CD4-positive, alpha-beta T cell (primary cell): ENCODE measurements around the gene MED8. TPM values are rescaled to one million over a fixed set of nuclear protein-coding genes. Genes with fewer than 3 reads are reported as not detected.

ENCODE experiments used
- ATAC-seq: fragments of 200-7000 bp; cut with Tn5 transposase; one replicate; pipeline ENCODE4 v1.10.0; 2022; ENCODE audit warnings: mild to moderate bottlenecking; ENCODE audit not compliant: poor library complexity
- CTCF ChIA-PET: fragments of 350-600 bp; sonication (Branson Sonifier 250); formaldehyde crosslinking; loops from one replicate; lab custom pipeline; 2021; ENCODE audit warnings: antibody characterized with exemption, inconsistent platforms; lab: Charles Lee
- POLR2A ChIA-PET: fragments of 350-600 bp; sonication (Branson Sonifier 250); formaldehyde crosslinking; loops from one replicate; lab custom pipeline; 2021; ENCODE audit warnings: antibody characterized with exemption, inconsistent platforms; lab: Charles Lee
- DNase-seq, 14 experiments: peaks; one replicate each; pipeline ENCODE4 v3.0.0-alpha.2; 2013 to 2020; ENCODE audit warnings: mixed read lengths in 2 of 14
- H3K27ac ChIP-seq, 2 donors: one replicate each; pipeline versions ENCODE4 v1.5.1 to v1.7.0; 2013; ENCODE audit warnings: low read length in 2 of 2, low read depth in 1 of 2, mild to moderate bottlenecking in 1 of 2
- H3K27me3 ChIP-seq, 2 experiments: 1 replicate in 1 of 2; 2 replicates in 1 of 2; pipeline versions ENCODE4 v1.6.1 to v1.7.0; 2013; ENCODE audit warnings: low read length in 2 of 2, control low read depth in 1 of 2, mild to moderate bottlenecking in 1 of 2, moderate library complexity in 1 of 2; ENCODE audit not compliant: insufficient read depth in 2 of 2, control insufficient read depth in 1 of 2
- H3K36me3 ChIP-seq: one replicate; pipeline ENCODE4 v1.6.1; 2013; ENCODE audit warnings: low read length, control low read depth; ENCODE audit not compliant: insufficient read depth
- H3K4me1 ChIP-seq: one replicate; pipeline ENCODE4 v1.6.1; 2013; ENCODE audit warnings: low read length, control low read depth; ENCODE audit not compliant: insufficient read depth
- H3K4me3 ChIP-seq: one replicate; pipeline ENCODE4 v1.5.1; 2013; ENCODE audit warnings: mild to moderate bottlenecking, low read length, moderate library complexity
- H3K9me3 ChIP-seq, 2 experiments: 1 replicate in 1 of 2; 2 replicates in 1 of 2; pipeline versions ENCODE4 v1.6.1 to v1.7.0; 2013; ENCODE audit warnings: low read length in 2 of 2, mild to moderate bottlenecking in 2 of 2, control low read depth in 1 of 2, moderate library complexity in 1 of 2; ENCODE audit not compliant: control insufficient read depth in 1 of 2, insufficient read depth in 1 of 2
- H3K27ac Mint-ChIP-seq: one replicate; pipeline ENCODE4 v1.8.0; 2020; ENCODE audit warnings: mixed read lengths
- H3K27me3 Mint-ChIP-seq: one replicate; pipeline ENCODE4 v1.8.0; 2021; ENCODE audit warnings: mixed read lengths
- H3K36me3 Mint-ChIP-seq: one replicate; pipeline ENCODE4 v1.8.0; 2021; ENCODE audit warnings: low read depth, mixed read lengths
- H3K4me1 Mint-ChIP-seq: one replicate; pipeline ENCODE4 v1.8.0; 2021; ENCODE audit warnings: low read depth, mixed read lengths
- H3K4me3 Mint-ChIP-seq: one replicate; pipeline ENCODE4 v1.8.0; 2020; ENCODE audit warnings: mild to moderate bottlenecking, mixed read lengths
- H3K9me3 Mint-ChIP-seq: one replicate; pipeline ENCODE4 v1.8.0; 2020; ENCODE audit warnings: mixed read lengths
- CTCF ChIP-seq: fragments of 200-600 bp; IDR thresholded peaks from one replicate; pipeline ENCODE4 v1.8.0; 2022; ENCODE audit warnings: antibody characterized with exemption, mild to moderate bottlenecking
- intact Hi-C, 2 experiments: fragments of 100-400 bp; cut with DNase I in 1 of 2; cut with micrococcal nuclease in 1 of 2; formaldehyde crosslinking; loops; one replicate each; pipeline versions ENCODE4 v1.15.1 to v1.9.0; 2023 to 2025; cut with DNase I, micrococcal nuclease
- total RNA-seq, 174 experiments: library from RNA in 2 of 174; stranded (reverse) in 2 of 174; gene quantifications; one replicate each; pipeline ENCODE4 v1.2.3 and lab custom pipeline; 2021 to 2026

Gene MED8
- total RNA-seq, 2 experiments from 2014 or later, result 14.8 to 17.6 TPM

- Mint-ChIP-seq H3K9me3 (no peaks in the 10 kb centered on the region), H3K4me1 (no peaks in the 10 kb centered on the region), H3K36me3 (peaks cover 17% of the 10 kb centered on the region), H3K27ac (no peak overlapping the region), H3K4me3 (no peak overlapping the region), H3K27me3 (no peaks in the 10 kb centered on the region)
- CTCF ChIA-PET, result no interaction called here
- Histone ChIP-seq H3K9me3 (no peaks in the 10 kb centered on the region), H3K4me3 (no peak overlapping the region), H3K27ac (no peak overlapping the region), H3K4me1 (no peaks in the 10 kb centered on the region), H3K27me3 (no peaks in the 10 kb centered on the region), H3K36me3 (peaks cover 92% of the 10 kb centered on the region)
- ATAC-seq (no peak), DNase-seq (peak in 1 of 14 experiments; percentile 5)
- intact Hi-C loops, result no loop called here
- POLR2A ChIA-PET, result no interaction called here
- no peak for TF ChIP-seq CTCF
These were observed 32.6 kb upstream of the MED8 start for GRCh38 chr1:43421976-43422750.

- ATAC-seq, result no peak
- no peak for DNase-seq
- Mint-ChIP-seq H3K27me3 (no peaks in the 10 kb centered on the region), H3K27ac (no peak overlapping the region), H3K4me1 (no peaks in the 10 kb centered on the region), H3K36me3 (peaks cover 10% of the 10 kb centered on the region), H3K9me3 (no peaks in the 10 kb centered on the region), H3K4me3 (no peak overlapping the region)
- POLR2A ChIA-PET, result no interaction called here
- H3K36me3 ChIP-seq, result peaks cover 92% of the 10 kb centered on the region
- no peaks in the 10 kb centered on the region for H3K4me1 ChIP-seq
- H3K27ac ChIP-seq, result no peak overlapping the region
- H3K9me3 ChIP-seq, result no peaks in the 10 kb centered on the region
- no peak for TF ChIP-seq CTCF
- CTCF ChIA-PET, result no interaction called here
- no peak overlapping the region for H3K4me3 ChIP-seq
- intact Hi-C loops, result no loop called here
- H3K27me3 ChIP-seq, result no peaks in the 10 kb centered on the region
These were observed 31.8 kb upstream of the MED8 start for GRCh38 chr1:43421396-43421795.

GRCh38 chr1:43420874-43421273, 31.3 kb upstream of the MED8 start:
- Histone ChIP-seq H3K4me1 (no peaks in the 10 kb centered on the region), H3K4me3 (no peak overlapping the region), H3K36me3 (peaks cover 92% of the 10 kb centered on the region), H3K27ac (no peak overlapping the region), H3K27me3 (no peaks in the 10 kb centered on the region), H3K9me3 (no peaks in the 10 kb centered on the region)
- H3K9me3 Mint-ChIP-seq, result no peaks in the 10 kb centered on the region
- no peaks in the 10 kb centered on the region for H3K27me3 Mint-ChIP-seq
- ChIA-PET POLR2A (no interaction called here), CTCF (no interaction called here)
- no peak overlapping the region for H3K27ac Mint-ChIP-seq
- intact Hi-C loops, result no loop called here
- no peaks in the 10 kb centered on the region for H3K4me1 Mint-ChIP-seq
- H3K4me3 Mint-ChIP-seq, result no peak overlapping the region
- ATAC-seq, result no peak
- peaks cover 4% of the 10 kb centered on the region for H3K36me3 Mint-ChIP-seq
- TF ChIP-seq CTCF, result no peak
- no peak for DNase-seq
